K562 (cell line): ENCODE results near the gene SLC31A2. TPM values are rescaled to one million over a fixed set of nuclear protein-coding genes. Genes with fewer than 3 reads are reported as not detected.

Experiments
- ATAC-seq: fragments of 200-7000 bp; cut with Tn5 transposase; 3 replicates; pipeline ENCODE4 v1.9.1; 2020; ENCODE audit warnings: moderate library complexity
- BruUV-seq: library from RNA; stranded (reverse); fragments of 400-500 nt; replicated peaks from 2 replicates; lab custom pipeline; 2021; lab: Mats Ljungman, UMichigan
- CTCF ChIA-PET: fragments of 300-600 bp; formaldehyde crosslinking; extraction: SDS; loops from one replicate; lab custom pipeline; 2021; ENCODE audit warnings: low intra/inter-chr PET ratio; lab: Yijun Ruan, JAX
- POLR2A ChIA-PET: fragments of 300-600, 350-650 bp; sonication (Branson Sonifier 250); formaldehyde crosslinking; extraction: SDS; loops from one replicate; lab custom pipeline; 2021; ENCODE audit warnings: antibody characterized with exemption, inconsistent platforms; lab: Yijun Ruan, JAX
- DNase-seq, 4 experiments: peaks; one replicate each; pipeline versions ENCODE4 v3.0.0 to v3.0.0-alpha.2; 2011 to 2018; ENCODE audit warnings: low spot score in 3 of 4, mixed read lengths in 3 of 4; ENCODE audit errors: extremely low read depth in 1 of 4
- FAIRE-seq: peaks from 2 replicates; lab custom pipeline; 2011; peaks lifted over from hg19 to GRCh38; lab: Jason Lieb, UNC
- H2AFZ ChIP-seq: 2 replicates; pipeline ENCODE4 v1.6.0; 2011; ENCODE audit warnings: low read depth, low read length, control low read depth, inconsistent platforms
- H3K27ac ChIP-seq: fragments of 200-600 bp; 3 replicates; pipeline ENCODE4 v1.8.0; 2011; ENCODE audit warnings: low read depth, mild to moderate bottlenecking, control low read depth, inconsistent platforms, low read length, moderate library complexity, mixed read lengths; ENCODE audit errors: extremely low read depth
- H3K27me3 ChIP-seq, 2 experiments: fragments of 300-600 bp in 1 of 2; 2 replicates in 1 of 2; 3 replicates in 1 of 2; pipeline versions ENCODE4 v1.6.0 to v1.8.0; 2011; ENCODE audit warnings: inconsistent platforms in 2 of 2, low read length in 2 of 2, mild to moderate bottlenecking in 1 of 2, mixed read lengths in 1 of 2, moderate library complexity in 1 of 2; ENCODE audit not compliant: control insufficient read depth in 2 of 2, insufficient read depth in 2 of 2
- H3K36me3 ChIP-seq: fragments of 300-600 bp; 3 replicates; pipeline ENCODE4 v1.8.0; 2011; ENCODE audit warnings: mild to moderate bottlenecking, low read length, inconsistent platforms; ENCODE audit not compliant: control insufficient read depth, insufficient read depth
- H3K4me1 ChIP-seq, 2 experiments: fragments of 200-600 bp in 1 of 2; replicated peaks in 1 of 2; 2 replicates in 1 of 2; 3 replicates in 1 of 2; pipeline versions ENCODE4 v1.5.1 to v1.8.0; 2011; ENCODE audit warnings: inconsistent platforms in 2 of 2, low read length in 2 of 2, mild to moderate bottlenecking in 1 of 2, mixed read lengths in 1 of 2, moderate library complexity in 1 of 2; ENCODE audit not compliant: control insufficient read depth in 2 of 2, insufficient read depth in 2 of 2
- H3K4me2 ChIP-seq: 2 replicates; pipeline ENCODE4 v1.6.1; 2011; ENCODE audit warnings: low read length, control low read depth, inconsistent platforms, mixed read lengths; ENCODE audit not compliant: insufficient read depth
- H3K4me3 ChIP-seq: fragments of 200-600 bp; sonication (generic), shearing (Covaris generic); 2 replicates; pipeline ENCODE4 v1.5.1; 2016; ENCODE audit warnings: control low read depth, inconsistent platforms
- H3K79me2 ChIP-seq: fragments of 200-600 bp; 3 replicates; pipeline ENCODE4 v1.8.0; 2011; ENCODE audit warnings: low read length, inconsistent platforms; ENCODE audit not compliant: control insufficient read depth, insufficient read depth
- H3K9ac ChIP-seq, 2 experiments: 2 replicates each; pipeline versions ENCODE4 v1.6.0 to v1.6.1; 2011; ENCODE audit warnings: low read depth in 2 of 2, low read length in 2 of 2, control low read depth in 1 of 2, inconsistent platforms in 1 of 2, mild to moderate bottlenecking in 1 of 2, mixed read lengths in 1 of 2; ENCODE audit not compliant: insufficient read depth in 1 of 2
- H3K9me1 ChIP-seq: one replicate; pipeline ENCODE4 v1.6.0; 2011; ENCODE audit warnings: inconsistent platforms, mild to moderate bottlenecking, low read length, moderate library complexity; ENCODE audit not compliant: control insufficient read depth, insufficient read depth
- H3K9me3 ChIP-seq: replicated peaks from 2 replicates; pipeline ENCODE4 v1.5.1; 2011; ENCODE audit warnings: low read depth, low read length, inconsistent platforms; ENCODE audit not compliant: control insufficient read depth, insufficient read depth
- H4K20me1 ChIP-seq: replicated peaks from 2 replicates; pipeline ENCODE4 v1.6.1; 2011; ENCODE audit warnings: low read length, inconsistent platforms, mixed read lengths; ENCODE audit not compliant: control insufficient read depth, insufficient read depth
- ATF1 ChIP-seq, 2 experiments: fragments of 450-650 bp in 1 of 2; IDR thresholded peaks; 2 replicates each; pipeline ENCODE4 v1.6.1; 2016; ENCODE audit warnings: missing compliant biosample characterization in 1 of 2, missing genetic modification characterization in 1 of 2
- KLF16 ChIP-seq: IDR thresholded peaks from 2 replicates; pipeline ENCODE4 v1.6.1; 2016; ENCODE audit warnings: antibody characterized with exemption
- NFIX ChIP-seq: fragments of 250-450 bp; sonication (Bioruptor Pico); IDR thresholded peaks from 2 replicates; pipeline ENCODE4 v1.4.0; 2020; ENCODE audit warnings: low read depth, mild to moderate bottlenecking, moderate library complexity
- REST ChIP-seq, 2 experiments: fragments of 450-650 bp; formaldehyde crosslinking in 1 of 2; IDR thresholded peaks; 2 replicates each; pipeline versions ENCODE4 v1.4.0 to v1.6.1; 2014 to 2020; ENCODE audit warnings: mild to moderate bottlenecking in 2 of 2, borderline replicate concordance in 1 of 2, low read depth in 1 of 2
- TOE1 ChIP-seq, 2 experiments: fragments of 450-650 bp in 1 of 2; sonication (generic) in 1 of 2; formaldehyde crosslinking in 1 of 2; IDR thresholded peaks; 2 replicates each; pipeline versions ENCODE4 v1.7.1 to v1.8.0; 2016 to 2022; ENCODE audit warnings: borderline replicate concordance in 2 of 2, mild to moderate bottlenecking in 2 of 2, antibody characterized with exemption in 1 of 2, inconsistent platforms in 1 of 2, low read depth in 1 of 2, missing genetic modification reagents in 1 of 2, moderate library complexity in 1 of 2
- ZBTB8A ChIP-seq: fragments of 450-650 bp; IDR thresholded peaks from 2 replicates; pipeline ENCODE4 v1.6.1; 2018; ENCODE audit warnings: mild to moderate bottlenecking, moderate library complexity; ENCODE audit not compliant: partially characterized antibody
- ZNF277 ChIP-seq: fragments of 250-450 bp; sonication (Bioruptor Pico); IDR thresholded peaks from 2 replicates; pipeline ENCODE4 v1.8.0; 2022; ENCODE audit warnings: inconsistent platforms, mild to moderate bottlenecking, moderate library complexity, borderline replicate concordance
- ZNF583 ChIP-seq: fragments of 250-450 bp; sonication (Bioruptor Pico); IDR thresholded peaks from 2 replicates; pipeline ENCODE4 v1.4.0; 2020
- WGBS: fragments of 100-300 bp; shearing (Covaris generic); methylation state at CpG from one replicate; pipeline ENCODE4 v1.1.6; 2016; ENCODE audit warnings: low coverage, mixed read lengths; ENCODE audit not compliant: insufficient coverage; ENCODE audit errors: missing lambda C conversion rate; 5-methylcytosine and 5-hydroxymethylcytosine counted together
- in situ Hi-C: fragments of 300-500 bp; cut with MboI; formaldehyde crosslinking; loops from 4 replicates; pipeline ENCODE4 v1.15.0; 2018; ENCODE audit warnings: inconsistent platforms, mixed read lengths
- intact Hi-C: fragments of 100-400 bp; cut with micrococcal nuclease; formaldehyde crosslinking; loops from 2 replicates; pipeline ENCODE4 v1.14.2; 2022
- polyA plus RNA-seq, 8 experiments: library from polyadenylated mRNA; depleted of rRNA in 4 of 8; stranded (reverse) in 5 of 8; unstranded in 3 of 8; fragments of >200 nt; fragmentation: Nextera tagmentation in 2 of 8; fragmentation: Illumina TruSeq in 1 of 8; extraction: Ambion mirVana in 2 of 8; extraction: Trizol in 1 of 8; gene quantifications; 2 replicates each; pipeline versions ENCODE4 v1.2.1 to v1.2.3, GENCODE V29; 2011 to 2014; ENCODE audit warnings: inconsistent platforms in 1 of 8, missing spikeins in 1 of 8
- total RNA-seq, 7 experiments: library from RNA; depleted of rRNA in 6 of 7; stranded (reverse); fragments of >200 nt in 6 of 7; fragmentation: Illumina TruSeq in 2 of 7; extraction: Trizol in 2 of 7; gene quantifications; 2 replicates each; pipeline versions ENCODE4 v1.2.1 to v1.2.3, GENCODE V29; 2011 to 2021; ENCODE audit warnings: low replicate concordance in 1 of 7

The SLC31A2 gene
- total and polyA plus RNA-seq, 9 of the 15 experiments (the other 6 are each of a cell fraction or from before 2014, with no cell fraction given) = 1.5 to 4.3 (median 2.3) TPM

GRCh38 chr9:113185271-113185670, 34.5 kb downstream of the SLC31A2 start (continued):
- TF ChIP-seq NFIX (CRISPR knock-in tag) (no peak), KLF16 (no peak), TOE1 (IDR thresholded peaks at IDR 0.05; ENCODE audit: borderline replicate concordance) (no peak), TOE1 (CRISPR knock-in tag; IDR thresholded peaks at IDR 0.05; ENCODE audit: borderline replicate concordance, low read depth) (no peak), ATF1 (CRISPR knock-in tag; IDR thresholded peaks at IDR 0.05) (no peak), ATF1 (tag; IDR thresholded peaks at IDR 0.05) (no peak)
- TF ChIP-seq, all 486 proteins: peak for 0

GRCh38 chr9:113186137-113186755, 35.4 kb downstream of the SLC31A2 start:
- intact Hi-C loops = no loop called here
- no TSS peak for BruUV-seq
- H3K9me3 ChIP-seq = no peaks in the 10 kb centered on the region
- no peaks in the 10 kb centered on the region for H3K4me1 ChIP-seq
- no peaks in the 10 kb centered on the region for H3K79me2 ChIP-seq
- POLR2A ChIA-PET = interaction anchor here (0.7 to 1.7 kb wide), 5 partner anchors 11 to 35 kb away, joined by 3 to 7 read pairs (median 3); partner anchors contain the start of genes FKBP15, SLC31A1 and SLC31A2
- peaks cover 92% of the 10 kb centered on the region for H3K36me3 ChIP-seq
- no peaks in the 10 kb centered on the region for H3K27me3 ChIP-seq
- H3K9me1 ChIP-seq = no peaks in the 10 kb centered on the region
- H2AFZ ChIP-seq = no peak overlapping the region
- TF ChIP-seq REST (IDR thresholded peaks at IDR 0.05; ENCODE audit: borderline replicate concordance) (no peak), REST (CRISPR knock-in tag; IDR thresholded peaks at IDR 0.05; ENCODE audit: low read depth) (no peak), ZBTB8A (no peak), ZNF277 (CRISPR knock-in tag) (no peak), ZNF583 (no peak)
- H3K4me2 ChIP-seq = no peak overlapping the region
- CTCF ChIA-PET = no interaction called here
- 94% methylated on average over 7 of the region's 7 CpGs for WGBS
- DNase-seq (no peak), FAIRE-seq (no peak), ATAC-seq (no peak)
- no peaks in the 10 kb centered on the region for H4K20me1 ChIP-seq
- no peak overlapping the region for H3K9ac ChIP-seq
- no peak overlapping the region for H3K27ac ChIP-seq
- no peak overlapping the region for H3K4me3 ChIP-seq
- in situ Hi-C loops = no loop called here
